SJSA1 (cell line): ENCODE data around the gene PALB2. TPM values are rescaled to one million over a fixed set of nuclear protein-coding genes. Genes with fewer than 3 reads are reported as not detected.

ENCODE experiments used
- DNase-seq, 2 experiments: peaks; one replicate each; pipeline ENCODE4 v3.0.0-alpha.2; 2015 to 2020; ENCODE audit warnings: low spot score in 2 of 2, low read depth in 1 of 2
- H3K27ac ChIP-seq: fragments of 250-450 bp; sonication (Bioruptor Pico); 2 replicates; pipeline ENCODE4 v1.5.1; 2020; ENCODE audit warnings: mild to moderate bottlenecking, moderate library complexity
- H3K27me3 ChIP-seq: fragments of 250-450 bp; sonication (Bioruptor Pico); replicated peaks from 2 replicates; pipeline ENCODE4 v1.5.1; 2020; ENCODE audit warnings: mild to moderate bottlenecking, moderate library complexity
- H3K36me3 ChIP-seq: fragments of 250-450 bp; sonication (Bioruptor Pico); 2 replicates; pipeline ENCODE4 v1.5.1; 2020; ENCODE audit warnings: mild to moderate bottlenecking
- H3K4me1 ChIP-seq: fragments of 250-450 bp; sonication (Bioruptor Pico); replicated peaks from 2 replicates; pipeline ENCODE4 v1.6.1; 2021; ENCODE audit warnings: mild to moderate bottlenecking
- H3K4me3 ChIP-seq: fragments of 250-450 bp; sonication (Bioruptor Pico); 2 replicates; pipeline ENCODE4 v1.5.1; 2020; ENCODE audit warnings: mild to moderate bottlenecking
- H3K9me3 ChIP-seq: fragments of 250-450 bp; sonication (Bioruptor Pico); replicated peaks from 2 replicates; pipeline ENCODE4 v1.5.1; 2020; ENCODE audit warnings: mild to moderate bottlenecking
- total RNA-seq: library from RNA; depleted of rRNA; stranded (reverse); fragments of >200 nt; shearing (Covaris generic); gene quantifications from 2 replicates; pipeline ENCODE4 v1.2.3, GENCODE V29; 2014; rRNA removed

The PALB2 gene
- total RNA-seq, 1 experiment from 2014 or later: 12.4 TPM

- no peak for DNase-seq
- no peaks in the 10 kb centered on the region for H3K27me3 ChIP-seq
- H3K36me3 ChIP-seq: peaks cover 90% of the 10 kb centered on the region
- H3K9me3 ChIP-seq: no peaks in the 10 kb centered on the region
- no peak overlapping the region for H3K4me3 ChIP-seq
- H3K27ac ChIP-seq: no peak overlapping the region
- H3K4me1 ChIP-seq: no peaks in the 10 kb centered on the region; the same call in 1 of the 2 replicates
These were observed 77.9 kb downstream of the PALB2 start for GRCh38 chr16:23563186-23563585.

- no peak for DNase-seq
- no peaks in the 10 kb centered on the region; the same call in 1 of the 2 replicates for H3K4me1 ChIP-seq
- peaks cover 3% of the 10 kb centered on the region; the same call in 1 of the 2 replicates for H3K9me3 ChIP-seq
- no peak overlapping the region for H3K4me3 ChIP-seq
- H3K36me3 ChIP-seq: peaks cover 91% of the 10 kb centered on the region
- H3K27me3 ChIP-seq: no peaks in the 10 kb centered on the region
- H3K27ac ChIP-seq: no peak overlapping the region
These were observed 78.6 kb downstream of the PALB2 start for GRCh38 chr16:23562505-23562904.

GRCh38 chr16:23561586-23561985 is 79.5 kb downstream of the PALB2 start:
- no peak overlapping the region for H3K4me3 ChIP-seq
- no peaks in the 10 kb centered on the region for H3K27me3 ChIP-seq
- H3K27ac ChIP-seq: no peak overlapping the region
- H3K4me1 ChIP-seq: peaks cover 2% of the 10 kb centered on the region
- no peak for DNase-seq
- H3K9me3 ChIP-seq: peaks cover 3% of the 10 kb centered on the region; the same call in 1 of the 2 replicates
- H3K36me3 ChIP-seq: peaks cover 85% of the 10 kb centered on the region

- peaks cover 3% of the 10 kb centered on the region; the same call in 1 of the 2 replicates for H3K9me3 ChIP-seq
- H3K4me1 ChIP-seq: peaks cover 6% of the 10 kb centered on the region
- no peaks in the 10 kb centered on the region for H3K27me3 ChIP-seq
- peak overlapping the region; percentile 95 for H3K4me3 ChIP-seq
- peak overlapping the region; percentile 89 for H3K27ac ChIP-seq
- peak in 1 of 2 experiments; percentile 8 for DNase-seq
- peaks cover 55% of the 10 kb centered on the region for H3K36me3 ChIP-seq
These were observed 83.1 kb downstream of the PALB2 start for GRCh38 chr16:23557779-23558702.

GRCh38 chr16:23556881-23557778 is 84.0 kb downstream of the PALB2 start, which contains the start of the genes EARS2 and UBFD1:
Gene EARS2 (minus strand): TSS chr16:23557350. CDS start chr16:23557343, 7 bp downstream.
Gene UBFD1 (plus strand): TSS chr16:23557727. CDS start chr16:23557743, 16 bp downstream.
- peaks cover 6% of the 10 kb centered on the region for H3K4me1 ChIP-seq
- peaks cover 3% of the 10 kb centered on the region; the same call in 1 of the 2 replicates for H3K9me3 ChIP-seq
- peak; percentile 99 to 100 for DNase-seq
- H3K27ac ChIP-seq: peak within 1 kb of the TSS; percentile 89
- H3K4me3 ChIP-seq: peak within 1 kb of the TSS; percentile 95
- peaks cover 52% of the 10 kb centered on the region for H3K36me3 ChIP-seq
- no peaks in the 10 kb centered on the region for H3K27me3 ChIP-seq

- Histone ChIP-seq H3K9me3 (peaks cover 3% of the 10 kb centered on the region; the same call in 1 of the 2 replicates), H3K4me1 (peaks cover 6% of the 10 kb centered on the region), H3K27ac (no peak overlapping the region), H3K4me3 (no peak overlapping the region), H3K36me3 (peaks cover 49% of the 10 kb centered on the region), H3K27me3 (no peaks in the 10 kb centered on the region)
- no peak for DNase-seq
These were observed 86.6 kb downstream of the PALB2 start for GRCh38 chr16:23554536-23554935.

Other genes starting within 250 kb of the PALB2 start
- 10.9 and 16.1 TPM in 2 replicates for gene COG7, start 188.1 kb downstream of the PALB2 start, total RNA-seq
- 11.7 and 28.0 TPM in 2 replicates for gene GGA2, start 130.8 kb downstream of the PALB2 start, total RNA-seq
- gene EARS2, start 84.0 kb downstream of the PALB2 start, total RNA-seq: 48.4 and 51.2 TPM in 2 replicates
- gene UBFD1, start 83.6 kb downstream of the PALB2 start, total RNA-seq: 88.0 and 173 TPM in 2 replicates
- 140 and 184 TPM in 2 replicates for gene NDUFAB1, start 45.0 kb downstream of the PALB2 start, total RNA-seq
- gene DCTN5, start 156 bp upstream of the PALB2 start, total RNA-seq: 22.4 and 57.8 TPM in 2 replicates
- gene PLK1, start 37.6 kb upstream of the PALB2 start, total RNA-seq: 72.9 and 86.5 TPM in 2 replicates
- not detected in 2 replicates for gene ERN2, start 71.9 kb upstream of the PALB2 start, total RNA-seq
- not detected in 2 replicates for gene CHP2, start 113.7 kb upstream of the PALB2 start, total RNA-seq
- gene PRKCB, start 194.7 kb upstream of the PALB2 start, total RNA-seq: 1.8 and 4.2 TPM in 2 replicates